HEK293 (cell line): ENCODE measurements around the gene ATMIN.

Source experiments
- CTCF ChIA-PET: fragments of 350-600 bp; formaldehyde crosslinking; extraction: SDS; loops from one replicate; lab custom pipeline; 2021; ENCODE audit warnings: antibody characterized with exemption; lab: Yijun Ruan, JAX
- POLR2A ChIA-PET: fragments of 300-600 bp; formaldehyde crosslinking; extraction: SDS; loops from one replicate; lab custom pipeline; 2020; ENCODE audit warnings: antibody characterized with exemption, inconsistent platforms; lab: Yijun Ruan, JAX
- H3K27ac ChIP-seq: fragments of 200-500 bp; sonication (Bioruptor generic); 2 replicates; pipeline ENCODE4 v1.5.1; 2014; ENCODE audit warnings: low read depth, low read length, control low read depth, inconsistent platforms; ENCODE audit errors: extremely low read depth
- H3K36me3 ChIP-seq, 2 experiments: fragments of 200-500 bp in 1 of 2; sonication (Bioruptor generic) in 1 of 2; 1 replicate in 1 of 2; 2 replicates in 1 of 2; pipeline ENCODE4 v1.5.1; 2014 to 2017; ENCODE audit warnings: inconsistent platforms in 2 of 2, low read length in 2 of 2; ENCODE audit not compliant: control insufficient read depth in 2 of 2, insufficient read depth in 1 of 2
- H3K4me1 ChIP-seq: fragments of 200-500 bp; sonication (Bioruptor generic); 2 replicates; pipeline ENCODE4 v1.5.1; 2014; ENCODE audit warnings: mild to moderate bottlenecking, low read length, inconsistent platforms; ENCODE audit not compliant: control insufficient read depth, insufficient read depth
- H3K4me3 ChIP-seq: 2 replicates; pipeline ENCODE4 v1.5.1; 2011; ENCODE audit warnings: low read depth, mild to moderate bottlenecking, control low read depth, low read length, moderate library complexity
- H3K9me3 ChIP-seq: fragments of 200-500 bp; sonication (Bioruptor generic); 2 replicates; pipeline ENCODE4 v1.5.1; 2014; ENCODE audit warnings: low read depth, low read length, inconsistent platforms; ENCODE audit not compliant: control insufficient read depth, insufficient read depth
- ATF2 ChIP-seq: fragments of 450-650 bp; formaldehyde crosslinking; IDR thresholded peaks from 2 replicates; pipeline ENCODE4 v1.5.1; 2016; ENCODE audit warnings: missing biosample characterization, missing genetic modification characterization, low read depth
- EGR2 ChIP-seq: fragments of 450-650 bp; formaldehyde crosslinking; IDR thresholded peaks from 2 replicates; pipeline ENCODE4 v1.5.1; 2016; ENCODE audit warnings: low read depth, missing biosample characterization, missing genetic modification characterization
- GLIS2 ChIP-seq: fragments of 450-650 bp; formaldehyde crosslinking; IDR thresholded peaks from 2 replicates; pipeline ENCODE4 v1.5.1; 2016; ENCODE audit warnings: missing biosample characterization, missing genetic modification characterization
- HIC1 ChIP-seq: fragments of 450-650 bp; formaldehyde crosslinking; IDR thresholded peaks from 2 replicates; pipeline ENCODE4 v1.5.1; 2016; ENCODE audit warnings: missing biosample characterization, missing genetic modification characterization
- KLF9 ChIP-seq: fragments of 450-650 bp; formaldehyde crosslinking; IDR thresholded peaks from 2 replicates; pipeline ENCODE4 v1.5.1; 2016; ENCODE audit warnings: missing biosample characterization, missing genetic modification characterization, low read depth
- PRDM2 ChIP-seq: fragments of 450-650 bp; formaldehyde crosslinking; IDR thresholded peaks from 2 replicates; pipeline ENCODE4 v1.5.1; 2016; ENCODE audit warnings: missing biosample characterization, missing genetic modification characterization, borderline replicate concordance
- ZBTB11 ChIP-seq: fragments of 450-650 bp; formaldehyde crosslinking; conservative IDR thresholded peaks from 2 replicates; pipeline ENCODE4 v1.5.1; 2016; ENCODE audit warnings: low read depth, missing biosample characterization, missing genetic modification characterization
- ZNF394 ChIP-seq: fragments of 450-650 bp; formaldehyde crosslinking; IDR thresholded peaks from 2 replicates; pipeline ENCODE4 v1.5.1; 2016; ENCODE audit warnings: missing biosample characterization, missing genetic modification characterization, mild to moderate bottlenecking, moderate library complexity, borderline replicate concordance
- ZNF398 ChIP-seq: fragments of 450-650 bp; formaldehyde crosslinking; IDR thresholded peaks from 2 replicates; pipeline ENCODE4 v1.5.1; 2017; ENCODE audit warnings: missing biosample characterization, missing genetic modification characterization
- ZNF473 ChIP-seq: fragments of 450-650 bp; formaldehyde crosslinking; IDR thresholded peaks from 2 replicates; pipeline ENCODE4 v1.5.1; 2017; ENCODE audit warnings: missing biosample characterization, missing genetic modification characterization
- ZNF513 ChIP-seq: fragments of 450-650 bp; IDR thresholded peaks from 2 replicates; pipeline ENCODE4 v1.5.1; 2018; ENCODE audit warnings: missing biosample characterization, missing genetic modification characterization
- ZNF571 ChIP-seq: fragments of 450-650 bp; formaldehyde crosslinking; IDR thresholded peaks from 2 replicates; pipeline ENCODE4 v1.5.0; 2017; ENCODE audit warnings: missing biosample characterization, missing genetic modification characterization
- ZNF580 ChIP-seq: fragments of 450-650 bp; formaldehyde crosslinking; IDR thresholded peaks from 2 replicates; pipeline ENCODE4 v1.5.1; 2016; ENCODE audit warnings: missing biosample characterization, missing genetic modification characterization
- ZNF600 ChIP-seq: fragments of 450-650 bp; formaldehyde crosslinking; IDR thresholded peaks from 2 replicates; pipeline ENCODE4 v1.5.1; 2016; ENCODE audit warnings: missing biosample characterization, missing genetic modification characterization
- ZNF791 ChIP-seq: fragments of 450-650 bp; formaldehyde crosslinking; IDR thresholded peaks from 2 replicates; pipeline ENCODE4 v1.5.1; 2016; ENCODE audit warnings: missing biosample characterization, missing genetic modification characterization

ATMIN gene

GRCh38 chr16:81005610-81006161 is 30.0 kb upstream of the ATMIN start (continued):
- TF ChIP-seq PRDM2 (tag by site-specific recombination) (no peak), KLF9 (tag by site-specific recombination) (no peak), HIC1 (tag by site-specific recombination) (no peak), ZNF513 (tag by site-specific recombination) (no peak), ZNF791 (tag by site-specific recombination) (no peak), ZNF473 (no peak)

- Histone ChIP-seq H3K27ac (peak overlapping the region; percentile 86), H3K4me3 (peak overlapping the region; percentile 70), H3K9me3 (no peaks in the 10 kb centered on the region), H3K4me1 (0 out of 2 replicates have a peak, but pooled peaks cover 3% of the 10 kb centered on the region), H3K36me3 (peaks cover 0 to 18% of the 10 kb centered on the region in 2 experiments; a peak in 1 of 3 replicates)
- ChIA-PET CTCF (interaction anchor here (1.0 to 1.6 kb wide), 2 partner anchors 29 to 32 kb away, joined by 3 read pairs; partner anchors contain the start of gene ATMIN), POLR2A (interaction anchor here (0.6 to 1.4 kb wide), 11 partner anchors 9 to 308 kb away, joined by 3 to 12 read pairs (median 4); partner anchors contain the start of genes ATMIN, C16orf46 and GAN)
- TF ChIP-seq ZNF580 (tag by site-specific recombination) = no peak
- TF ChIP-seq ZNF394 (tag by site-specific recombination) = peak; percentile 31; the same call in 1 of the 2 replicates
- peak; percentile 83 for TF ChIP-seq KLF9 (tag by site-specific recombination)
- peak; percentile 95 for TF ChIP-seq ZNF600
- peak; percentile 44; the same call in 1 of the 2 replicates for TF ChIP-seq ZNF398
- TF ChIP-seq ZBTB11 (tag by site-specific recombination) = peak; percentile 45; the same call in 1 of the 2 replicates
- TF ChIP-seq ATF2 (tag by site-specific recombination) = no peak
- TF ChIP-seq GLIS2 (tag by site-specific recombination) = peak; percentile 43; the same call in 1 of the 2 replicates
- TF ChIP-seq ZNF571 (tag by site-specific recombination) = no peak
- no peak; the same call in 1 of the 2 replicates for TF ChIP-seq EGR2 (tag by site-specific recombination)
Measured at GRCh38 chr16:81006211-81006812, 29.3 kb upstream of the ATMIN start.
